Left lobe of liver (tissue), 2 donors: Measurements from ENCODE around the gene RAB5IF. TPM values are rescaled to one million over a fixed set of nuclear protein-coding genes. Genes with fewer than 3 reads are reported as not detected.

Experiments
- ATAC-seq: fragments of 200-7000 bp; cut with Tn5 transposase; one replicate; pipeline ENCODE4 v1.9.1; 2020; ENCODE audit warnings: mild to moderate bottlenecking, moderate library complexity
- DNase-seq: peaks from one replicate; pipeline ENCODE4 v3.0.0-alpha.2; 2020; ENCODE audit warnings: low spot score
- total RNA-seq: library from RNA; stranded (reverse); gene quantifications from one replicate; pipeline ENCODE4 v1.2.1, GENCODE V29; 2021
- donor health status: DM: no; HTN: no; CAD: no; lungs with moderate emphysema.
- donor health status: DM: no; HTN: yes; CAD: no.

Gene RAB5IF
- total RNA-seq, 1 donor from 2014 or later = 113 TPM

GRCh38 chr20:36658300-36658699, 52.7 kb downstream of the RAB5IF start:
- ATAC-seq (no peak), DNase-seq (no peak)

Other genes starting within 250 kb of the RAB5IF start
- 22.8 TPM for gene MYL9, start 64.3 kb upstream of the RAB5IF start, total RNA-seq
- gene TGIF2, start 32.2 kb upstream of the RAB5IF start, total RNA-seq = 4.6 TPM
- 0.30 TPM for gene SLA2, start 40.4 kb downstream of the RAB5IF start, total RNA-seq
- gene NDRG3, start 140.3 kb downstream of the RAB5IF start, total RNA-seq = 8.1 TPM
- gene DSN1, start 168.0 kb downstream of the RAB5IF start, total RNA-seq = 3.4 TPM